ENCODE measurements around the gene ZNF813.
"Not testable (repeated sequence)": the region's sequence is repeated elsewhere in the genome, so short reads cannot be mapped to it uniquely, and the experiment has no call there.

DNA sequence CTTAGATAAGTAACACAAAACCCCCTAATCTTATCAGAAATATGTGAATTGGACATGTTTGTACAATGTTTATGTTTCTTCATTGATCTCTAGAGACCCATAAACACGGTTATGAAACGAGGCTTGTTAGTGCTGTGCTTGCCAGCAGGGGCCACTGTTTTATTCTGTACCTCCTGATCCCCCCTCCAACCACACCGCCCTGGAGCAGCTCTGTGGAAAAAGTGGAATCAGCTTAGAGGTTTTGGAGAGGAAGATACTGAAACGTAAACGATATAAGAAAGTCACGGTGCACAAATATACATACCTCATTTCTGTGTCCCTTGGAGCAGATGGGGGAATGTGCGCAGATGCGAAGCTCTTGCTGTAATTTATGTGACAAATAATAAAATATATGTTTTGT, 43.9 kb upstream of the ZNF813 start:
- not testable (repeated sequence) for TF ChIP-seq SRF (IDR thresholded peaks at IDR 0.05; ENCODE audit: low read depth)
- TF ChIP-seq, protein P1, sequence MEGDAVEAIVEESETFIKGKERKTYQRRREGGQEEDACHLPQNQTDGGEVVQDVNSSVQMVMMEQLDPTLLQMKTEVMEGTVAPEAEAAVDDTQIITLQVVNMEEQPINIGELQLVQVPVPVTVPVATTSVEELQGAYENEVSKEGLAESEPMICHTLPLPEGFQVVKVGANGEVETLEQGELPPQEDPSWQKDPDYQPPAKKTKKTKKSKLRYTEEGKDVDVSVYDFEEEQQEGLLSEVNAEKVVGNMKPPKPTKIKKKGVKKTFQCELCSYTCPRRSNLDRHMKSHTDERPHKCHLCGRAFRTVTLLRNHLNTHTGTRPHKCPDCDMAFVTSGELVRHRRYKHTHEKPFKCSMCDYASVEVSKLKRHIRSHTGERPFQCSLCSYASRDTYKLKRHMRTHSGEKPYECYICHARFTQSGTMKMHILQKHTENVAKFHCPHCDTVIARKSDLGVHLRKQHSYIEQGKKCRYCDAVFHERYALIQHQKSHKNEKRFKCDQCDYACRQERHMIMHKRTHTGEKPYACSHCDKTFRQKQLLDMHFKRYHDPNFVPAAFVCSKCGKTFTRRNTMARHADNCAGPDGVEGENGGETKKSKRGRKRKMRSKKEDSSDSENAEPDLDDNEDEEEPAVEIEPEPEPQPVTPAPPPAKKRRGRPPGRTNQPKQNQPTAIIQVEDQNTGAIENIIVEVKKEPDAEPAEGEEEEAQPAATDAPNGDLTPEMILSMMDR (IDR thresholded peaks at IDR 0.05 in 2 of 3, conservative IDR thresholded peaks at IDR 0.05 in 1 of 3; ENCODE audit: borderline replicate concordance in 1 of 3, insufficient read depth in 1 of 3, low read depth in 2 of 3, low read length in 2 of 3), result not testable (repeated sequence)
- TF ChIP-seq, protein P2, sequence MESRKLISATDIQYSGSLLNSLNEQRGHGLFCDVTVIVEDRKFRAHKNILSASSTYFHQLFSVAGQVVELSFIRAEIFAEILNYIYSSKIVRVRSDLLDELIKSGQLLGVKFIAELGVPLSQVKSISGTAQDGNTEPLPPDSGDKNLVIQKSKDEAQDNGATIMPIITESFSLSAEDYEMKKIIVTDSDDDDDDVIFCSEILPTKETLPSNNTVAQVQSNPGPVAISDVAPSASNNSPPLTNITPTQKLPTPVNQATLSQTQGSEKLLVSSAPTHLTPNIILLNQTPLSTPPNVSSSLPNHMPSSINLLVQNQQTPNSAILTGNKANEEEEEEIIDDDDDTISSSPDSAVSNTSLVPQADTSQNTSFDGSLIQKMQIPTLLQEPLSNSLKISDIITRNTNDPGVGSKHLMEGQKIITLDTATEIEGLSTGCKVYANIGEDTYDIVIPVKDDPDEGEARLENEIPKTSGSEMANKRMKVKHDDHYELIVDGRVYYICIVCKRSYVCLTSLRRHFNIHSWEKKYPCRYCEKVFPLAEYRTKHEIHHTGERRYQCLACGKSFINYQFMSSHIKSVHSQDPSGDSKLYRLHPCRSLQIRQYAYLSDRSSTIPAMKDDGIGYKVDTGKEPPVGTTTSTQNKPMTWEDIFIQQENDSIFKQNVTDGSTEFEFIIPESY (IDR thresholded peaks at IDR 0.05; ENCODE audit: extremely low read depth, insufficient replicate concordance, low read length), result not testable (repeated sequence)
- TF ChIP-seq, protein P3, sequence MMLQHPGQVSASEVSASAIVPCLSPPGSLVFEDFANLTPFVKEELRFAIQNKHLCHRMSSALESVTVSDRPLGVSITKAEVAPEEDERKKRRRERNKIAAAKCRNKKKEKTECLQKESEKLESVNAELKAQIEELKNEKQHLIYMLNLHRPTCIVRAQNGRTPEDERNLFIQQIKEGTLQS (IDR thresholded peaks at IDR 0.05), result not testable (repeated sequence)
